Measurements from ENCODE around the gene RAMP1.
"Not testable (repeated sequence)": the region's sequence is repeated elsewhere in the genome, so short reads cannot be mapped to it uniquely, and the experiment has no call there.

RAMP1 gene

GRCh38 chr2:237859533-237860272, at the start of gene RAMP1:
Gene RAMP1, plus strand, starts transcription at chr2:237859623. Its CDS starts 53 bp downstream, at chr2:237859676.
- DNase-seq (ENCODE audit: low spot score) = no peak

GRCh38 chr2:237815637-237816036, 43.8 kb upstream of the RAMP1 start:
- DNase-seq (ENCODE audit: low spot score) = no peak

GRCh38 chr2:237816531-237816930, 42.9 kb upstream of the RAMP1 start:
- no peak for DNase-seq (ENCODE audit: low spot score)

DNA sequence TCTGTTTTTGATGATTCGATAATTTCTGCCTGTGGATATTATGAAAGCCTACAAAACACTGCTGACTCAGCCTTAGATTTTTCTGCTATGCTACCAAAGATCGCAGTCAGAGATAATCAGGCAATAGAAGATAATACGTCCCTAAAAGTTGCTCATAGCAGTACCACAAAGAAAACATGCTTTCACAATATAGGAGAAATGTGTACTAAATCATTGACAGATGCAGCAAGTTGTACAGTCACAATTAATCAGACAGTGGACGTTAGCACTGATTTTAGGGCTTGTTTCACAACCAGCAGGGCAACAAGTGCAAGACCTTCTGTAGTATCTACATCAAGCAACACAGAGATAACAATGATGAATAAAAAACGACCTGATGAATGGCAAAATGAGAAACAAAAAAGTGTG, 41.4 kb upstream of the RAMP1 start:
- DNase-seq (ENCODE audit: low spot score) = no peak

DNA sequence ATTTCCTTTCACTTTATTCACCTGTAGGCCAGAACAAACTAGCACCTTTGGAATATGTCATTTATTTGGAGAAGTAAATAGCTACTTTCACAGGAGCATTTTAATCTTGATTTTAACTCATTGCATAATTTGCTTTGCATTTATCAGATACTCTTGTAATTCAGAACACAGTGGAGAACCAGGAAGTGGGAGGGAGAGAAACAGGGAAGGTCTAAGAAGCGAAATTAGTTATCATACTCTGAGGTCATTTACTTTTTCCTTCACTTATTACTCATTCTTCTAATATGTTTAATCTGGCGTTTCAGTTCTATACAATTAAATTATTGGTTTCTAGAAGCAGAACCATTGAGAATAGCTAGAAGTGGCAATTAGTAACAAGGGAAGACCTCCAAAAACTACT, 40.2 kb upstream of the RAMP1 start:
- DNase-seq (ENCODE audit: low spot score) = no peak

DNA sequence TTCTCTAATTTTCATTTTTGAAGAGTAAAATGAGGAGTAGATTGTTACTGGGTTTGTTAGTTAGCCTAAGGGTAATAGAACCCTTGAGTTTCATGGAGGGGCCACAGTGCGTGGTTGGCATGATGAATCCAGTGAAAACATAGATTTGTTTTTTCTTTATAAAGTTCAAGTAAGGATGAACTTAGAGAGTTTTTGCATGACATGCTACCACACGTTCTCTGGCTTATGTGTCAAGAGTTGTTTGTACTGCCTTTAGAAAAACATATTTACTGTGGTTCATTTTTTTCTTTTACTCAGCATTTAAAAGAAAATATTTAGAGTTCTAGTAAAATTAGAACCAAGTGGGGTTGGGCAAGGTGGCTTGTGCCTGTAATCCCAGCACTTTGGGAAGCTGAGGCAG, 39.0 kb upstream of the RAMP1 start:
- DNase-seq (ENCODE audit: low spot score) = no peak

DNA sequence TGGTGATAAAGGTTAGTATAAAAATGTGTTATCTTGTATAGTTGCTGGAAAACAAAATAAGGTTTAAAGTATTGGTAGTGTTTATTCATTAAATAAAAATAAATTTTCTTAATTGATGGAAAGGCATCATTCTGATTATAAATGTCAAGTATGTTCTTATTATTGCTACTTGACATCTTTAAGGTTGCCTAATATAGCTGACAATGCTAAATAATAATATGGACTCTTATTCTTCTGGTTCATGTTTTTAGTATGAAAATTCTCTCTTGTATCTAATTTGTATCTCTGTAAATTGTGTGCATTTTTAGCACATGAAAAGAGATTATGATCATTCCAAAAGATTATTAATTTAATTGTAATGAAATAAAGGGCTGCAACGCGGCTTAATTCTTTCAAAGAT, 35.9 kb upstream of the RAMP1 start:
- no peak for DNase-seq (ENCODE audit: low spot score)

GRCh38 chr2:237824085-237824484, 35.3 kb upstream of the RAMP1 start:
- no peak for DNase-seq (ENCODE audit: low spot score)

- DNase-seq (ENCODE audit: low spot score) = no peak
These were observed 31.9 kb upstream of the RAMP1 start for GRCh38 chr2:237827421-237827987.

- DNase-seq (ENCODE audit: low spot score) = no peak
These were observed 28.9 kb upstream of the RAMP1 start for GRCh38 chr2:237830522-237830921.

DNA sequence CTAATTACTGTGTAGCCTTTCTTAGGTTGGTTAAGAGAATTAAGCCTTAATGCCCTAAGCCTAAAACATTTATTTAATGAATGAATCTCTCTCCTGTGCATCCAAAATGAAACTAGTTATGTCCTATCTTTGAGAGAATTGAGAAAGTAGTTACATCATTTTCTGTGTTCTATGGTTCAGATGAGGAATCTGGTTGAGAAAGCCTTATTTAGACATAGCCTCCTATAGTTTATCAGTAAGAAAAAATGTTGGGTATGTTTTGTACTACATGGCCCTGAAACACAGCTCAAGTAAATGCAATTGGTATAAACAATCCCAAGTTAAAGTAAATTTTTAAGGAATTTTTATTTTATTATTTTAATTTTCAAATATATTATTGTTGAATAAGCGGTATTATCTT, 25.9 kb upstream of the RAMP1 start:
- DNase-seq (ENCODE audit: low spot score) = no peak

GRCh38 chr2:237835372-237835771, 24.1 kb upstream of the RAMP1 start:
- DNase-seq (ENCODE audit: low spot score) = no peak

DNA sequence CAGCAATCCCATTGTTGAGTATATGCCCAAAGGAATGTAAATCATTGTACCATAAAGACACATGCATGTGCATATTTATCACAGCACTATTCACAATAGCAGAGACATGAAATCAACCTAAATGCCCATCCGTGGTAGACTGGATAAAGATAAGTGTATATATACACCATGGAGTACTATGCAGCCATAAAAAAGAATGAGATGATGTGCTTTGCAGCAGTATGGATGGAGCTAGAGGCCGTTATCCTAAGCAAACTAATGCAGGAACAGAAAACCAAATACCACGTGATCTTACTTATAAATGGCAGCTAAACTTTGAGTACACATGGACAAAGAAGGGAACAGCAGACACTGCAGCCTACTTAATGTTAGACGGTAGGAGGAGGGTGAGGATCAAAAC, 18.4 kb upstream of the RAMP1 start:
- DNase-seq (ENCODE audit: low spot score) = no peak

DNA sequence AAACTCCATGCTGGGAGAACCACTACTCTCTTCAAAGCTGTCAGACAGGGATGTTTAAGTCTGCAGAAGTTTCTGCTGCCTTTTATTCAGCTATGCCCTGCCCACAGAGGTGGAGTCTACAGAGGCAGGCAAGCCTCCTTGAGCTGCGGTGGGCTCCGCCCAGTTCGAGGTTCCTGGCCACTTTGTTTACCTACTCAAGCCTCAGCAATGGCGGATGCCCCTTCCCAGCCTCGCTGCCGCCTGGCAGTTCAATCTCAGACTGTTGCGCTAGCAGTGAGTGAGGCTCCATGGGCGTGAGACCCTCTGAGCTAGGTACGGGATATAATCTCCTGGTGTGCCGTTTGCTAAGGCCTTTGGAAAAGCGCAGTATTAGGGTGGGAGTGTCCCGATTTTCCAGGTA, 10.5 kb upstream of the RAMP1 start:
- not testable (repeated sequence) for DNase-seq (ENCODE audit: low spot score)

DNA sequence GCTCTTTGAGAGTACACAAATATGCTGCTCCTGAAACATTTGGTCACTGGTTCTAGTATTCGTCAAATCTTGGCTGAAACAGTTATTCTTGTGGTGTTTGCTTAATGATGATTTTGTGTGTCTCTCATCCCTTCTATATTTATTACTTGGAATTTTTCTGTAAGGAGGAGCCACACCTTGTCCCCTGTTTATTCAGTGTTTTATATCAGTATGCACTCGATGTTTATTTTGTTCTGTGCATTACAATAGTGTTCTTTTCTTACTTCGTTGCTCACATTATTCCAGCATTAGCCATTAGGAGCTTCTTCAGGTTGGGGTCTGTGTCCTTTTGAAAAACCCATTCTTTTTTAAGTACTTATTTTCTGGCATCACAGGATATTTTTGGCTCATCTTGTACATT, 5.1 kb upstream of the RAMP1 start:
- no peak for DNase-seq (ENCODE audit: low spot score)

DNA sequence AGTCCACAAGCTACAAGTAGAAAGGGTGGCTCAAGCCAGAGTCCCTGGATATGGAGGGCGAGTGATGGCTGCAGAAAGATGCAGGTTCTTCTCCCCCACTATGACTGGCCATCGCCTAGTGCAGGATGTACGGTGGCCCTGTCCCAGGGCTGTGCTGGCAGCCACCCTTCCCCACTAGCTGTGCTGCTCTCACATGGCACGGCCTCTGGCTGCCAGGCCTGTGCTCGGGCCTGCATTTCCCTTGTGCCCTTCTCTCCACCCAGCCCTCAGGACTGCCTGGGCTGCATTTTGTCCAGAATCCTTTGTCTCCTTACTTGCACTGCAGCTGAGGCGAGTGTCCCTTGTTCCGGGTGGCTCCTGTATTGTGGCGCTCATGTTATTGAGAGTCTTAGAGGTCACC, 1.6 kb upstream of the RAMP1 start:
- no peak for DNase-seq (ENCODE audit: low spot score)

DNA sequence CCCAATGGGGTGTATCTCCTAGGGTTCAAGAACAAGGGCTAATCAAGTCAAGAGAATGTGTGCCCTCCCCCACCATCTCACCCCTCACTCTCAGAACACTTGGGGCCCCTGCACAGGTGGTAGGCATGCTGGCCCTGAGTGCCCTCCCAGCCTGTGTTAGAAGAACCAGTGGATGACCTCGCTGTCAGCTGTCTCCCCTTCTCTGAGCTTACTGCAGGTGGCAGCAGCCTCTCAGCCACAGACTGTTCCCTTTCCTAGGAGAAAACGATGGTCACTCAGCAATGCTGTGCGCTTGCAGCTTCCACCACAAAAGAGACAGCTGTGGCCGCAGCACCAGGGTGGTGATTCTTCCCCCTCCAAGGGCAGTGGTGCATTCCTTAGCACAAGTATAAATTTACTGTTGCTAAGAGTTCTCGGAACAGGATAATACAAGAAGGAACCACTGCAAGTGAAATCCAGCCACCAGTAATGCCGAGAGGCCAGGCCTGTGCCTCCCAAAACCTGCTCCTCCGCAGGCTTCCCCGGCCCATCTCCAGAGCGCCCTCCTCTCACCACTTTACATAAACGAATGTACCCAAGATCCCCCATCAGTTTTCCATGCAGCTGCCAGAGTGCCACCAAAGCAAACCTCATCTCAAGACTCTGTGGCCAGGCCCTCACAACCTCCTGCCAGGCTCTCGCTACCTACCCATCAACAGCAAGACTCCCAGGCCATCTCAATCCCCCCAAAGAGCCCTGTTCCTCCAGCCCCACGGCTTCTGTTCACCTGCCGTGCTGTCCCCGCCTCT, 935 bp upstream of the RAMP1 start:
- DNase-seq (ENCODE audit: low spot score) = peak; percentile 58

- no peak for DNase-seq (ENCODE audit: low spot score)
These were observed 365 bp upstream of the RAMP1 start for GRCh38 chr2:237859082-237859433.

DNA sequence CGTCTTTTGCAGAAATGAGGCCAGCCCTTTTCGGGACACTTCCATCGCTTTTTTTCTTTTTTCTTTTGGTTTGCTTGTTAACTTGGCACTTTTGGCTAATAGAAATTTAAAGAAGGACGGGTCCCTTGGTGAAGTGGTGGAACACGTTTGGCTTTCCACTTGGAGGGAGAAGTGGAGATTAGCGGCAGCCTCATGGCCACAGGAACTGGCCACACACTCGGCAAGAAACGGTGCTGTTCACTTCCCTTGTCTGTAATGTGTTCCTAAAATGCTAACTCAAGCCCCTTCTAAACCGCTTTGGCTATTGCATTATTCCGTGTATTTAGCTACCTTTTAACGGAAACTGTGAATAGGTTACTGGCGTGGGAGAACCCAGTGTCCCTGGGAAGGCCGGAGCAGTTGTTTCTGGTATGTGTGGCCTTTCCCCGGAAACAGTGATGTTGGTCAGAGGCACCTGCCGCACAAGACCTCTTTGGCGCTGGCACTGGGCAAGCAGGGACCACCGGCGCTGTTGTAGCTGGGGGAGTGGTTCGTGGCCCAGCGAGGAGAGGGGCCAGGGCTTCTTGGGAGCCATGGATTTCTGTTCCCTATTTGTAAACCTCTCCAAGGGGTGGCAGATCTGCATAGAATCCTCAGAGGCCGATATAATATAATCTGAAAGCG, 981 bp downstream of the RAMP1 start:
- DNase-seq (ENCODE audit: low spot score) = no peak

DNA sequence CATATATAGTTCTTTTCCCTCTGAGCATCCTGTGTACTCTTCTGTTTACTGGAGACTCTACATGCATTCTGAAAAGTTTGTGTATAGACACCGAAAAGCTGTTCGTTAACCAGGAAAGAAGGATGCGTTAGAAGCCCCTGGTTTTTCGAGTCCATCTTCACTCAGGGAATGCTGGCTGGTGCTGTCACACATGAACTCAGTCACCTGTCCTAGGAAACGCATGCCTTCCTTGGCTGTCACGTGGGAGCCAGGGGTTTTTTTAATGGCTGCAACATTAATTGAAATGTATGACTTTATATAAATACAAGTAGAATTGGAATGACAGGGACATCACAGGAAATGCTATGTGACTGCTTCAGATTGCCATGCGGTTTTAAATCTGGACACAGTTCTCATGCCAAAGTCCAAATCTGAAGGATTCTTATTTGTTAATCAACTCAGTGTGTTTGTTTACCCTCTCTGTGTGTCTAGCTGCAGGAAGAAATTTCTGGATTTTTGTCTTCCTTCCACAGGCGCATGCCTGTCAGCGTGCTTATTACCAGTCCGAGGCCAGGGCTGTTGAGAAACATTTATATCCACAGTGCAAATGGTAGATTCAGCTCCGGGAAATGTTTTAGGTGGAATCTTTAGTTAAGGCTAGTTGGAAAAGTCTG, 2.6 kb downstream of the RAMP1 start:
- DNase-seq (ENCODE audit: low spot score) = no peak

DNA sequence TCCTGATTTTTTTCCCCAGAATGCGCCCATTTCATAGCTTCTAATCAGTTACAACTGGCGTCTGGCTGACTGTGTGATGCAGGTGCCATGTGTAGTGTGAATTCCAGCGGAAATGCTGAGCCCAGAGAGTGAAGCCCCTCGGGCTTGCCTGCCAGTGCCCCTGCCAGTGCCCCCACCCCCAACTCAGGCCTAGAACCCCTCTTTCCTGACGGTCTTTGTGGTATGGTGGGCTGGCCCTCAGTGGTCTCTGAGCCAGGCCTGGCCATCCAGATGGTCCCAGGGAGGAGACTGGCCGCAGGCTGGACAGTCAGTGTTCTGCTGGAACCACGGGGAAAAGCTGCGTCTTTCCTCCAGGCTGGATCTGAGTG, 3.1 kb downstream of the RAMP1 start:
- DNase-seq (ENCODE audit: low spot score) = no peak

- no peak for DNase-seq (ENCODE audit: low spot score)
These were observed 3.7 kb downstream of the RAMP1 start for GRCh38 chr2:237863102-237863511.
